Neuronal stem cell (in vitro differentiated cells): ENCODE measurements around the gene PHYKPL.

ENCODE experiments used
- DNase-seq: peaks from one replicate; pipeline ENCODE4 v3.0.0-alpha.2; 2013; ENCODE audit warnings: low spot score
- H2AFZ ChIP-seq: one replicate; pipeline ENCODE4 v1.6.1; 2013; ENCODE audit warnings: mild to moderate bottlenecking, low read length, inconsistent platforms
- H2AK5ac ChIP-seq: 2 replicates; pipeline ENCODE4 v1.6.1; 2013; ENCODE audit warnings: low read depth, mild to moderate bottlenecking, inconsistent platforms, low read length, moderate library complexity, mixed read lengths
- H2BK120ac ChIP-seq: 2 replicates; pipeline ENCODE4 v1.6.1; 2013; ENCODE audit warnings: low read depth, mild to moderate bottlenecking, inconsistent platforms, low read length, moderate library complexity, mixed read lengths
- H2BK12ac ChIP-seq: one replicate; pipeline ENCODE4 v1.6.1; 2013; ENCODE audit warnings: low read length, inconsistent platforms
- H2BK15ac ChIP-seq: 2 replicates; pipeline ENCODE4 v1.6.1; 2013; ENCODE audit warnings: mild to moderate bottlenecking, low read length, inconsistent platforms, mixed read lengths
- H2BK5ac ChIP-seq: one replicate; pipeline ENCODE4 v1.6.1; 2013; ENCODE audit warnings: inconsistent platforms, mild to moderate bottlenecking, low read length, moderate library complexity
- H3K14ac ChIP-seq: one replicate; pipeline ENCODE4 v1.6.1; 2013; ENCODE audit warnings: low read length, inconsistent platforms
- H3K18ac ChIP-seq: 2 replicates; pipeline ENCODE4 v1.6.1; 2013; ENCODE audit warnings: low read length, inconsistent platforms
- H3K23ac ChIP-seq: 2 replicates; pipeline ENCODE4 v1.6.1; 2013; ENCODE audit warnings: low read depth, mild to moderate bottlenecking, mixed read lengths, low read length, inconsistent platforms; ENCODE audit not compliant: poor library complexity
- H3K27ac ChIP-seq: replicated peaks from 3 replicates; pipeline ENCODE4 v1.5.1; 2013; ENCODE audit warnings: low read length, inconsistent platforms
- H3K27me3 ChIP-seq, 3 experiments: 2 replicates each; pipeline ENCODE4 v1.6.1; 2013; ENCODE audit warnings: low read length in 3 of 3, mild to moderate bottlenecking in 2 of 3, inconsistent platforms in 1 of 3, low read depth in 1 of 3, mixed read lengths in 1 of 3, moderate library complexity in 1 of 3; ENCODE audit not compliant: control insufficient read depth in 3 of 3, insufficient read depth in 3 of 3
- H3K36me3 ChIP-seq, 2 donors: replicated peaks in 1 of 2; 2 replicates each; pipeline ENCODE4 v1.6.1; 2013; ENCODE audit warnings: low read length in 2 of 2; ENCODE audit not compliant: control insufficient read depth in 2 of 2, insufficient read depth in 2 of 2
- H3K4ac ChIP-seq: 2 replicates; pipeline ENCODE4 v1.6.1; 2013; ENCODE audit warnings: inconsistent platforms, mild to moderate bottlenecking, low read length, moderate library complexity
- H3K4me1 ChIP-seq, 2 donors: 1 replicate in 1 of 2; 2 replicates in 1 of 2; pipeline ENCODE4 v1.6.1; 2013; ENCODE audit warnings: low read length in 2 of 2, low read depth in 1 of 2; ENCODE audit not compliant: control insufficient read depth in 2 of 2, insufficient read depth in 1 of 2
- H3K4me2 ChIP-seq: one replicate; pipeline ENCODE4 v1.6.1; 2013; ENCODE audit warnings: mild to moderate bottlenecking, low read length, inconsistent platforms; ENCODE audit not compliant: insufficient read depth, poor library complexity, severe bottlenecking
- H3K4me3 ChIP-seq, 2 donors: 2 replicates each; pipeline ENCODE4 v1.5.1; 2013; ENCODE audit warnings: low read length in 2 of 2, mild to moderate bottlenecking in 2 of 2, inconsistent platforms in 1 of 2, moderate library complexity in 1 of 2
- H3K79me1 ChIP-seq: one replicate; pipeline ENCODE4 v1.6.1; 2013; ENCODE audit warnings: low read depth, mild to moderate bottlenecking, inconsistent platforms, low read length, moderate library complexity
- H3K9ac ChIP-seq: one replicate; pipeline ENCODE4 v1.6.1; 2013; ENCODE audit warnings: mild to moderate bottlenecking, low read depth, low read length, inconsistent platforms; ENCODE audit not compliant: poor library complexity
- H3K9me3 ChIP-seq, 2 donors: replicated peaks in 1 of 2; 2 replicates each; pipeline versions ENCODE3 to v1.6.1; 2013; ENCODE audit warnings: low read length in 2 of 2, mild to moderate bottlenecking in 2 of 2, inconsistent platforms in 1 of 2, low read depth in 1 of 2, mixed read lengths in 1 of 2, moderate library complexity in 1 of 2; ENCODE audit not compliant: control insufficient read depth in 2 of 2, insufficient read depth in 1 of 2
- H4K8ac ChIP-seq: one replicate; pipeline ENCODE4 v1.6.1; 2013; ENCODE audit warnings: low read depth, mild to moderate bottlenecking, inconsistent platforms, low read length, moderate library complexity
- H4K91ac ChIP-seq: one replicate; pipeline ENCODE4 v1.6.1; 2013; ENCODE audit warnings: low read length, low read depth, mild to moderate bottlenecking, inconsistent platforms; ENCODE audit not compliant: poor library complexity
- WGBS, 2 donors: extraction: QIAGEN DNeasy Blood & Tissue Kit; methylation state at CpG; one replicate each; pipeline ENCODE4 v1.1.7; 2013; ENCODE audit warnings: missing lambda C conversion rate in 2 of 2, mixed read lengths in 1 of 2; ENCODE audit not compliant: insufficient read length in 2 of 2, insufficient replicate concordance in 1 of 2; ENCODE audit errors: extremely low coverage in 2 of 2; 5-methylcytosine and 5-hydroxymethylcytosine counted together

PHYKPL gene

DNA sequence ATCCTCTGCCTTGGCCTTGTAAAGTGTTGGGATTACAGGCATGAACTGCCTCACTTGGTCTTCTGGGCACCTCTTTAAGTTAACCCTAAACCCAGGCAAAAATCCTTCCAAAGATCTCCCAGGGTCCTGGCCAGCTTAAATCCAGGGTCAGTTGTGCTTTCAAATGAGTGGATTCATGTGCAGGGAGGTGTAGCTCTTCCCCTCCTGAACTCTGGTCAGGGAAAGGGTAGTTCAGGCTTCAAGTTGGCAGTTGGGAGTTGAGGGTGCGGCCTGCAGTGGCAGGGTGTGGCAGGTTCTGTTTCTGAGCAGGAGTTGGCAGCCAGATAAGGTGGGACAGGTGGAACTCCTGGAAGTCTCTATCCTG lies 24.7 kb downstream of the PHYKPL start:
- no peak overlapping the region for H3K14ac ChIP-seq
- no peak overlapping the region for H3K4me3 ChIP-seq
- no peak overlapping the region for H2BK5ac ChIP-seq
- no peak overlapping the region for H3K4me2 ChIP-seq
- no peaks in the 10 kb centered on the region for H3K27me3 ChIP-seq
- no peak overlapping the region for H3K27ac ChIP-seq
- H2BK12ac ChIP-seq = no peak overlapping the region
- peaks cover 70 to 76% of the 10 kb centered on the region in 2 donors for H3K36me3 ChIP-seq
- no peak overlapping the region for H3K9ac ChIP-seq
- peaks cover 8% of the 10 kb centered on the region for H3K79me1 ChIP-seq
- H3K23ac ChIP-seq = no peak overlapping the region
- no CpG with 5 or more reads among the region's 1 CpG for WGBS, 2 donors
- no peak for DNase-seq
- H2AK5ac ChIP-seq = no peak overlapping the region
- H4K91ac ChIP-seq = no peak overlapping the region
- no peak overlapping the region for H3K18ac ChIP-seq
- H2BK120ac ChIP-seq = no peak overlapping the region
- no peak overlapping the region for H2AFZ ChIP-seq
- peaks cover 9 to 11% of the 10 kb centered on the region in 2 donors for H3K4me1 ChIP-seq
- H2BK15ac ChIP-seq = no peak overlapping the region
- H3K4ac ChIP-seq = no peak overlapping the region
- H4K8ac ChIP-seq = no peak overlapping the region
- no peaks in the 10 kb centered on the region for H3K9me3 ChIP-seq

DNA sequence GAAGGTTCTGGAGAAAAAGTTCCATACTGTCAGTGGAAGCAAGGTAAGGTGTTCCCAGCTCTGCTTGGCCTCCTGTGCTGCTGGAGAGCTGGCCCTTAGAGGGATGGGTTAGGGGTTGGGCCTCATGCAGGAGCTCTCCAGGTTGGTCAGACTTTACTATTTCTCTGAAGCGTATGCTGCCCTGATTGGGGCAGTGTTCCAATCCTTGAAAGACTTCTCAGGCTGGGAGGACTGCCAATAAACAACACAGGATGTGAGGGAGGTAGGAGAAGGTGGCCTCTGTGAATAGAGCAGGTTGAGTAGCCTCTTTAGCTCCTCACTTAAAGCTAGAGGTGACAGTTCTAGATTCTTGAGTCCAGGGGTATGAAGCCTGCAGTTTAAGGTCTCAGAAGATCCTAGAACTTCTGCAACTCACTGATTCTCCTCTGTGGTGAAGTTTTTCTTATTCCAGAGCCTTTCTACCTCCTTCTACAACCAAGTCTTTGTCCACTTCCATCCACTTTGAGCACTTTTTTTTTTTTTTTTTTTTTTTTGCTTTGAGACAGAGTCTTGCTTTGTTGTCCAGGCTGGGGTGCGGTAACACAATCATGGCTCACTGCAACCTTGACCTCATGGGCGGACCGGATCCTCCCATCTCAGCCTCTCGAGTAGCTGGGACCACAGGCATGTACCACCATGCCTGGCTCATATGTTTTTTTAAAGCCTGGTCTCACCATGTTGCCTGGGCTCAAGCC lies 25.3 kb downstream of the PHYKPL start:
- no peak overlapping the region for H2BK120ac ChIP-seq
- H3K14ac ChIP-seq = no peak overlapping the region
- H3K18ac ChIP-seq = no peak overlapping the region
- peak overlapping the region in 1 of 2 donors; percentile 85 for H3K4me3 ChIP-seq
- H2BK12ac ChIP-seq = no peak overlapping the region
- H2BK5ac ChIP-seq = no peak overlapping the region
- H3K79me1 ChIP-seq = peaks cover 8% of the 10 kb centered on the region
- no peak overlapping the region for H3K4me2 ChIP-seq
- DNase-seq = no peak
- no peak overlapping the region for H3K4ac ChIP-seq
- H3K23ac ChIP-seq = no peak overlapping the region
- no peaks in the 10 kb centered on the region for H3K27me3 ChIP-seq
- no peak overlapping the region for H3K27ac ChIP-seq
- no CpG with 5 or more reads among the region's 5 CpGs for WGBS, 2 donors
- H3K36me3 ChIP-seq = peaks cover 65 to 71% of the 10 kb centered on the region in 2 donors
- H2AK5ac ChIP-seq = no peak overlapping the region
- H2BK15ac ChIP-seq = no peak overlapping the region
- peaks cover 9 to 11% of the 10 kb centered on the region in 2 donors for H3K4me1 ChIP-seq
- no peak overlapping the region for H2AFZ ChIP-seq
- no peak overlapping the region for H4K91ac ChIP-seq
- no peaks in the 10 kb centered on the region for H3K9me3 ChIP-seq
- H3K9ac ChIP-seq = no peak overlapping the region
- H4K8ac ChIP-seq = no peak overlapping the region

DNA sequence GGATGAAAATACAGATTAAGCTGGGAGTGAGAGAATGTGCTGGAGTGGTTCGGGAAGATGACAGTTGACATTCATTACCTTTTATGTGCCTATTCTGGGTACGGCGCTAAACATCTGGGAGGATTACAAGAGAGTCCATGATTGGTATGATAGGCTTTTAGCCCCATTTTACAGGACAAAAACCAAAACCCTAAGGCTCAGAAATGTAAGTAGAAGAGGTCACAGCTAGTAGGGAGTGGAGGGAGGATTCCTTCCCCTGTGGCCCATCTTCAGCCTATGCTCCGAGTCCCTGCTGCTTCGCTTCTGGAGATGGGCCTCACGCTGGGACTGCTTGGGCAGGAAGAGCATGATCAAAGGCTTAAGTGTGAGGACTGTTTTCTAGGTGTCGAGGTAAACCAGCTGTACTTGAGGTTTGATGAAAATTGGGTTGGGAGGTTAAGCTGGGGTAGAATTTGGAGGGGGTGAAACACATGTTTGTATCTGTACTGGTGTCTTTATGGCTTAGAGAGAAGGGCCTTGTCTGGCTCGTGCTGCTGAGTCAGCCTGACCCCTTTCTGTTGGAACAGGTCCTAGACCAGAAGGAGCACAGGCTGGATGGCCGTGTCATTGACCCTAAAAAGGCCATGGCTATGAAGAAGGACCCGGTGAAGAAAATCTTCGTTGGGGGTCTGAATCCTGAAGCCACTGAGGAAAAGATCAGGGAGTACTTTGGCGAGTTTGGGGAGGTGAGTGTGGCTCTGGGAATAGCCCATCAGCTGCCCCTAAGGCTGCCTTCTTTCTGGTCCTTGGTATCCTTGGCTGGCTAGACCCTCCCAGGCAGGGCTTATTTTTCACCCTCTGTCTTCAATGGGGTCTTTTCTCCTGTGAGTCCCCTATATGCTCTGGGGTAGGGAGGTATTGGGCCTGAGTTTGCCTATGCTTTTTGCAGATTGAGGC lies 26.2 kb downstream of the PHYKPL start:
- Histone ChIP-seq H3K4ac (no peak overlapping the region), H2BK120ac (no peak overlapping the region), H4K8ac (no peak overlapping the region), H2BK12ac (no peak overlapping the region), H4K91ac (no peak overlapping the region), H3K27ac (no peak overlapping the region), H3K14ac (no peak overlapping the region), H2AFZ (no peak overlapping the region), H3K9me3 (no peaks in the 10 kb centered on the region), H2BK15ac (no peak overlapping the region), H3K79me1 (peaks cover 8% of the 10 kb centered on the region), H3K36me3 (peaks cover 55 to 62% of the 10 kb centered on the region in 2 donors), H3K9ac (no peak overlapping the region), H2BK5ac (no peak overlapping the region), H3K4me2 (peak overlapping the region; percentile 65), H3K18ac (no peak overlapping the region), H3K4me1 (peaks cover 9 to 11% of the 10 kb centered on the region in 2 donors), H3K4me3 (peak overlapping the region; percentile 85 to 99), H3K27me3 (no peaks in the 10 kb centered on the region), H2AK5ac (no peak overlapping the region), H3K23ac (no peak overlapping the region)
- no peak for DNase-seq
- WGBS, 2 donors = no CpG with 5 or more reads among the region's 12 CpGs

DNA sequence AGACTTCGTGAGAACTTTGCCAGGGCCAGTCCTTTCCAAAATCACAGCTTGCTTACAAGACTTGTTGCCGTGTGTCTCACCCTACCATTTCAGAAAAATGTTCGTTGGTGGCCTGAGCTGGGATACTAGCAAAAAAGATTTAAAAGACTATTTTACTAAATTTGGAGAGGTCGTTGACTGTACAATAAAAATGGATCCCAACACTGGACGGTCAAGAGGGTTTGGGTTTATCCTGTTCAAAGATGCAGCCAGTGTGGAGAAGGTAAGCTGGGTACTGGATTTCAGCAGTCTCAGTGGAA lies 26.9 kb downstream of the PHYKPL start:
- Histone ChIP-seq H3K27ac (no peak overlapping the region), H2BK5ac (no peak overlapping the region), H3K4ac (no peak overlapping the region), H2BK12ac (no peak overlapping the region), H3K27me3 (no peaks in the 10 kb centered on the region), H4K91ac (no peak overlapping the region), H2BK120ac (no peak overlapping the region), H2BK15ac (no peak overlapping the region), H3K14ac (no peak overlapping the region), H3K4me3 (peak overlapping the region; percentile 85 to 99), H3K23ac (no peak overlapping the region), H4K8ac (no peak overlapping the region), H3K4me1 (peaks cover 9 to 11% of the 10 kb centered on the region in 2 donors), H3K9ac (no peak overlapping the region), H3K4me2 (peak overlapping the region; percentile 65), H2AFZ (no peak overlapping the region), H2AK5ac (no peak overlapping the region), H3K36me3 (peaks cover 50 to 54% of the 10 kb centered on the region in 2 donors), H3K9me3 (no peaks in the 10 kb centered on the region), H3K79me1 (peaks cover 8% of the 10 kb centered on the region), H3K18ac (no peak overlapping the region)
- DNase-seq = no peak
- WGBS, 2 donors = no CpG with 5 or more reads among the region's 5 CpGs
